Natural killer cell (primary cell): Measurements from ENCODE around the gene SLC29A2. TPM values are rescaled to one million over a fixed set of nuclear protein-coding genes. Genes with fewer than 3 reads are reported as not detected.
"Not testable (repeated sequence)": the region's sequence is repeated elsewhere in the genome, so short reads cannot be mapped to it uniquely, and the experiment has no call there.

ENCODE experiments used
- ATAC-seq, 3 donors: fragments of 150-1000 bp in 2 of 3; fragments of 200-7000 bp in 1 of 3; cut with Tn5 transposase; 1 replicate in 1 of 3; 2 replicates in 2 of 3; pipeline ENCODE4 v1.10.0; 2021; ENCODE audit warnings: mild to moderate bottlenecking in 2 of 3, moderate library complexity in 2 of 3
- DNase-seq, 2 donors: peaks; one replicate each; pipeline versions ENCODE4 v3.0.0 to v3.0.0-alpha.2; 2013 to 2021; ENCODE audit warnings: mixed read lengths in 1 of 2
- H3K27ac ChIP-seq: one replicate; pipeline ENCODE4 v1.5.1; 2013; ENCODE audit warnings: mild to moderate bottlenecking, low read length
- H3K27me3 ChIP-seq: one replicate; pipeline ENCODE4 v1.6.1; 2013; ENCODE audit warnings: low read length; ENCODE audit not compliant: control insufficient read depth, insufficient read depth
- H3K36me3 ChIP-seq: one replicate; pipeline ENCODE4 v1.6.1; 2013; ENCODE audit warnings: low read length; ENCODE audit not compliant: control insufficient read depth, insufficient read depth
- H3K4me1 ChIP-seq: one replicate; pipeline ENCODE4 v1.6.1; 2013; ENCODE audit warnings: low read length; ENCODE audit not compliant: control insufficient read depth, insufficient read depth
- H3K4me3 ChIP-seq: one replicate; pipeline ENCODE4 v1.5.1; 2013; ENCODE audit warnings: low read length
- H3K9me3 ChIP-seq: one replicate; pipeline ENCODE4 v1.6.1; 2013; ENCODE audit warnings: low read length; ENCODE audit not compliant: control insufficient read depth, insufficient read depth
- H3K27ac Mint-ChIP-seq, 2 donors: one replicate each; pipeline ENCODE4 v1.8.0; 2022; ENCODE audit warnings: mild to moderate bottlenecking in 2 of 2, mixed read lengths in 2 of 2, moderate library complexity in 1 of 2
- H3K27me3 Mint-ChIP-seq, 2 donors: one replicate each; pipeline ENCODE4 v1.8.0; 2022; ENCODE audit warnings: low read depth in 2 of 2, mixed read lengths in 2 of 2
- H3K36me3 Mint-ChIP-seq: one replicate; pipeline ENCODE4 v1.8.0; 2022; ENCODE audit warnings: mixed read lengths
- H3K4me1 Mint-ChIP-seq, 2 donors: one replicate each; pipeline ENCODE4 v1.8.0; 2022; ENCODE audit warnings: mixed read lengths in 2 of 2
- H3K4me3 Mint-ChIP-seq: one replicate; pipeline ENCODE4 v1.8.0; 2022; ENCODE audit warnings: mild to moderate bottlenecking, moderate library complexity, mixed read lengths
- H3K9me3 Mint-ChIP-seq, 2 donors: one replicate each; pipeline ENCODE4 v1.8.0; 2022; ENCODE audit warnings: mixed read lengths in 2 of 2
- WGBS: methylation state at CpG from one replicate; pipeline ENCODE4 v1.1.7; 2013; ENCODE audit warnings: missing lambda C conversion rate; ENCODE audit not compliant: insufficient coverage; 5-methylcytosine and 5-hydroxymethylcytosine counted together
- intact Hi-C: fragments of 100-400 bp; cut with micrococcal nuclease; formaldehyde crosslinking; loops from one replicate; pipeline ENCODE4 v1.14.2; 2022
- total RNA-seq, 4 donors: library from RNA; stranded (reverse); fragments of 120-200 nt in 1 of 4; gene quantifications; one replicate each; pipeline versions ENCODE4 v1.2.3 to v1.2.4, GENCODE V29; 2013 to 2022
- TF ChIP-seq, protein P1 (sequence below): fragments of 200-600 bp; IDR thresholded peaks from one replicate; pipeline ENCODE4 v1.8.0; 2022; ENCODE audit warnings: antibody characterized with exemption

SLC29A2 gene
- total RNA-seq, 3 donors from 2014 or later (not counting 1 experiment from before 2014, with no cell fraction given): 1.5 to 1.8 (median 1.6) TPM

DNA sequence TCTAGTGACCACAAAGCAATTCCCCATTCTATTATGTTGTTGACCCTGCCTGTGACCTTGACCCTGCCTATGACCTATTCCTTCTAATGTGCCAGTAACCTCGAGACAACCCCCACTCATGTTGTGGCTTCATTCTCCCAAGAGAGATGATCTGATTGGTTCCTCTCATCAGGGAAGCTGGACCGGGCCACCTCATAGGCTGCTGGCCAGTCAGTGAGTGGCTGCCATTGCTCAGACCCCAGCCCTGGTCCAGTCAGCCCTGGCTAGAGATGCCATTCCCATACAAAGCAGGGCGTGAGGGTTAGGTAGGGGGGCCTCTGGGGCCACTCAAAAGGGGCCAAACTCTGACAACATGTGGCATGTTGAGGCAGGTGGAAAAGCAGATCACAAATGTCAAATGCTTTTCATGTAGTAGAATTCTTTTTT is 11.9 kb downstream of the SLC29A2 start:
- H3K27ac Mint-ChIP-seq: no peak overlapping the region
- TF ChIP-seq, protein P1, sequence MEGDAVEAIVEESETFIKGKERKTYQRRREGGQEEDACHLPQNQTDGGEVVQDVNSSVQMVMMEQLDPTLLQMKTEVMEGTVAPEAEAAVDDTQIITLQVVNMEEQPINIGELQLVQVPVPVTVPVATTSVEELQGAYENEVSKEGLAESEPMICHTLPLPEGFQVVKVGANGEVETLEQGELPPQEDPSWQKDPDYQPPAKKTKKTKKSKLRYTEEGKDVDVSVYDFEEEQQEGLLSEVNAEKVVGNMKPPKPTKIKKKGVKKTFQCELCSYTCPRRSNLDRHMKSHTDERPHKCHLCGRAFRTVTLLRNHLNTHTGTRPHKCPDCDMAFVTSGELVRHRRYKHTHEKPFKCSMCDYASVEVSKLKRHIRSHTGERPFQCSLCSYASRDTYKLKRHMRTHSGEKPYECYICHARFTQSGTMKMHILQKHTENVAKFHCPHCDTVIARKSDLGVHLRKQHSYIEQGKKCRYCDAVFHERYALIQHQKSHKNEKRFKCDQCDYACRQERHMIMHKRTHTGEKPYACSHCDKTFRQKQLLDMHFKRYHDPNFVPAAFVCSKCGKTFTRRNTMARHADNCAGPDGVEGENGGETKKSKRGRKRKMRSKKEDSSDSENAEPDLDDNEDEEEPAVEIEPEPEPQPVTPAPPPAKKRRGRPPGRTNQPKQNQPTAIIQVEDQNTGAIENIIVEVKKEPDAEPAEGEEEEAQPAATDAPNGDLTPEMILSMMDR: no peak
- DNase-seq: no peak
- intact Hi-C loops: no loop called here
- no peaks in the 10 kb centered on the region for H3K36me3 ChIP-seq
- H3K9me3 Mint-ChIP-seq: no peaks in the 10 kb centered on the region
- no peaks in the 10 kb centered on the region for H3K36me3 Mint-ChIP-seq
- H3K4me1 Mint-ChIP-seq: no peaks in the 10 kb centered on the region
- H3K4me1 ChIP-seq: no peaks in the 10 kb centered on the region
- H3K27me3 ChIP-seq: no peaks in the 10 kb centered on the region
- ATAC-seq: no peak
- no peaks in the 10 kb centered on the region for H3K9me3 ChIP-seq
- WGBS: 76% methylated on average over 3 of the region's 3 CpGs
- no peak overlapping the region for H3K4me3 ChIP-seq
- no peaks in the 10 kb centered on the region for H3K27me3 Mint-ChIP-seq
- no peak overlapping the region for H3K27ac ChIP-seq
- no peak overlapping the region for H3K4me3 Mint-ChIP-seq

DNA sequence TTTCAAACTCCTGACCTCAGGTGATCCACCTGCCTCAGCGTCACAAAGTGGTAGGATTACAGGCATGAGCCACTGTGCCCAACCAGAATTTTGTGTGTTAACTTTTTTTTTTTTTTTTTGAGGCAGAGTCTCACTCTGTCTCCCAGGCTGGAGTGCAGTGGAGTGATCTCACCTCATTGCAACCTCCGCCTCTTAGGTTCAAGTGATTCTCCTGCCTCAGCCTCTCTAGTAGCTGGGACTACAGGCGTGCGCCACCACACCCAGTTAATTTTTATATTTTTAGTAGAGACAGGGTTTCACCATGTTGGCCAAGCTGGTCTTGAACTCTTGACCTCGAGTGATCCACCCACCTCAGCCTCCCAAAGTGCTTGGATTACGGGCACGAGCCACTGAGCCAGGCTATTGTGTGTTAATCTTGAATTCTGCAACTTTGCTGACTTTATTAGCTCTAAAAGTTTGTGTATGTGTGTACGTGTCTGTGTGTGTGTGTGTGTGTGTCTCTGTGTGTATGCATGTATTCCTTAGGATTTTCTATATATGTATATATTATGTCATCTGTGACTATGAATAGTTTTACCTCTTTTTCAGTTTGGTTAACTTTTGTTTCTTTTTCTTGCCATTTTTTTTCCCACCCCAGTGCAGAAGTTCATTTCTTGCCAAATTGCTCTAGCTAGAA is 20.9 kb downstream of the SLC29A2 start:
- 84% methylated on average over 5 of the region's 8 CpGs for WGBS
- intact Hi-C loops, H3K4me3 Mint-ChIP-seq, H3K36me3 ChIP-seq, H3K9me3 ChIP-seq, ATAC-seq, H3K27ac Mint-ChIP-seq, H3K4me3 ChIP-seq, DNase-seq, H3K27me3 Mint-ChIP-seq, H3K27me3 ChIP-seq, H3K27ac ChIP-seq, H3K9me3 Mint-ChIP-seq, H3K36me3 Mint-ChIP-seq: not testable (repeated sequence)
- peaks cover 5 to 10% of the 10 kb centered on the region in 2 donors for H3K4me1 Mint-ChIP-seq
- H3K4me1 ChIP-seq: peaks cover 24% of the 10 kb centered on the region

DNA sequence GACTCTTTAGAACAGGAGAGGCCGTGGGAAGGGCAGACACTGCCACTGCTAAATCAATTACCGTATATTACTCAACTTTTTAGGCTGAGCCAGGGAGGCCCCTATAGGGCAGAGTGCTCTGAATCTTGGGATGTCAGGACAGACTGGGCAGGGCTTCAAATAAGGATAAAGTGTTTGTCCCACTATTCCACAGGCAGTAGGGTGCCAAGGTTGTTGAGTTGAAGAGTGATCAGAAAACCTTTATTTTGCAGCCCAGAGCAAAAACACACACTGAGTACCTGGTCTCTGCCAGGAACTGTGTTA is 22.5 kb downstream of the SLC29A2 start:
- no peaks in the 10 kb centered on the region for H3K36me3 Mint-ChIP-seq
- intact Hi-C loops: loop anchor here (10.0 kb wide), 1 partner anchor 1264 kb away; the partner anchor contains the start of genes CDCA5 and ZFPL1
- Histone ChIP-seq H3K4me1 (peaks cover 38% of the 10 kb centered on the region), H3K36me3 (no peaks in the 10 kb centered on the region), H3K9me3 (no peaks in the 10 kb centered on the region), H3K27ac (no peak overlapping the region), H3K4me3 (no peak overlapping the region), H3K27me3 (no peaks in the 10 kb centered on the region)
- no peaks in the 10 kb centered on the region for H3K9me3 Mint-ChIP-seq
- no CpG with 5 or more reads among the region's 2 CpGs for WGBS
- ATAC-seq: no peak
- DNase-seq: peak in 1 of 2 donors; percentile 17
- H3K27ac Mint-ChIP-seq: peak overlapping the region in 1 of 2 donors; percentile 92
- peak overlapping the region; percentile 93 for H3K4me3 Mint-ChIP-seq
- H3K27me3 Mint-ChIP-seq: peaks cover 0 to 3% of the 10 kb centered on the region in 2 donors
- TF ChIP-seq, protein P1: no peak
- peaks cover 20 to 25% of the 10 kb centered on the region in 2 donors for H3K4me1 Mint-ChIP-seq

DNA sequence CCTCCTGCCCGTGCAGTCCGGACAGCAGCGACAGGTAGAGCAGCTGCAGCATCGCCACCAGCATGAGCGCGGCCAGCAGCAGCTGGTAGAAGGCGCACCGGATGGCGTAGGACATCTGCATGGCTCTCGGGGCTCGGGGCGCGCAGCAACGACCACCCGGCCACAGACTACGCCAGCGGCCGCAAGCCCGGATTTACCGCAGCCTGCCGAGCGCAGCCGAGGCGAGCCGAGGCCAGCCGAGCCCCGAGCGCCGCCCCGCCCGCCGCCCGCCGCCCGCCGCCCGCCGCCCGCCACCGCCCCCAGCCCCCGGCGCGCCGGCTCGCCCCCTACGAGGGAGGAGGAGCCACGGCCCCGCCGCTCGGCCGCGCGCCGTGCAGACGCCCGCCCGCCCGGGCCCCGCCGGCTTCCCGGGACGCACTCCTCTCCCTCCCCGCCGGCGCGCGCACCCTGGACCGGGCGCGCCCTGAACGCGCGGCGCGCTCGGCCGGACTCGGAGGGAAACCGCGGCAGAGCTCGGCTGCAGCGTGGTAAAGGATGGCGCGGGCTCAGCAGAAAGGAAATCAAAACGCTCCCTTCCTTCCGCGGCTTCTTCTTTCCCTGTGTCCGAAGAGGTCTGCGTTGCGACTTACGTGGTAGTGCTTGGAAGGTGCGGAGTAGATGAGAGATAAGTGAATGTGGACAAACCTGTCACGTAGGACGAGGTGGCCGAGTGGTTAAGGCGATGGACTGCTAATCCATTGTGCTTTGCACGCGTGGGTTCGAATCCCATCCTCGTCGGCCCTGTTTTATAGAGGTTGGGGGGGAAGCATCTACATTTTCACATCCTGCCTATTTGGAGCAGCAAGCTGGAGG is 23.9 kb downstream of the SLC29A2 start, which contains the start of gene B4GAT1:
B4GAT1 (minus strand) TSS at position 205 of the 852 bp plus-strand sequence; CDS start at position 121, 84 bp downstream.
- H3K27ac ChIP-seq: peak within 1 kb of the TSS; percentile 57
- H3K27me3 ChIP-seq: no peaks in the 10 kb centered on the region
- TF ChIP-seq, protein P1: no peak
- intact Hi-C loops: loop anchor here (1.0 to 10.0 kb wide), 2 partner anchors 36 to 1263 kb away; partner anchors contain the start of genes CDCA5 and ZFPL1
- Mint-ChIP-seq H3K4me3 (peak within 1 kb of the TSS; percentile 93), H3K36me3 (no peaks in the 10 kb centered on the region), H3K4me1 (peaks cover 34 to 38% of the 10 kb centered on the region in 2 donors), H3K27me3 (peaks cover 0 to 3% of the 10 kb centered on the region in 2 donors), H3K27ac (peak within 1 kb of the TSS; percentile 92 to 96), H3K9me3 (no peaks in the 10 kb centered on the region)
- peak; percentile 43 to 53 (median 48) for ATAC-seq
- peak; percentile 75 to 93 for DNase-seq
- no peaks in the 10 kb centered on the region for H3K9me3 ChIP-seq
- H3K36me3 ChIP-seq: no peaks in the 10 kb centered on the region
- WGBS: under 1% methylated on average over 100 of the region's 101 CpGs
- peak within 1 kb of the TSS; percentile 82 for H3K4me3 ChIP-seq
- peaks cover 46% of the 10 kb centered on the region for H3K4me1 ChIP-seq
